SW 1271 (cell line): Measurements from ENCODE around the gene A4GALT.
"Not testable (repeated sequence)": the region's sequence is repeated elsewhere in the genome, so short reads cannot be mapped to it uniquely, and the experiment has no call there.

Source experiments
- DNase-seq, 2 experiments: peaks; one replicate each; lab custom pipeline; 2025; lab: John Stamatoyannopoulos, UW

The A4GALT gene

GRCh38 chr22:42742940-42743339 is 22.3 kb upstream of the A4GALT start:
- DNase-seq: no peak

- not testable (repeated sequence) for DNase-seq
Observed at GRCh38 chr22:42740320-42740719, 19.6 kb upstream of the A4GALT start.

- DNase-seq: no peak
Observed at GRCh38 chr22:42734406-42734805, 13.7 kb upstream of the A4GALT start.

GRCh38 chr22:42733394-42733793 is 12.7 kb upstream of the A4GALT start:
- DNase-seq: not testable (repeated sequence)

GRCh38 chr22:42732081-42732480 is 11.4 kb upstream of the A4GALT start:
- no peak for DNase-seq

GRCh38 chr22:42726811-42727210 is 6.1 kb upstream of the A4GALT start:
- no peak for DNase-seq

GRCh38 chr22:42725606-42726355 is 5.1 kb upstream of the A4GALT start:
- DNase-seq: no peak

- DNase-seq: no peak
Observed at GRCh38 chr22:42724062-42724461, 3.4 kb upstream of the A4GALT start.

GRCh38 chr22:42721045-42721434 is 370 bp upstream of the A4GALT start:
- DNase-seq: no peak

GRCh38 chr22:42719656-42720262 is 911 bp downstream of the A4GALT start:
- no peak for DNase-seq

GRCh38 chr22:42719133-42719532 is 1.5 kb downstream of the A4GALT start:
- DNase-seq: no peak

GRCh38 chr22:42717197-42717928 is 3.3 kb downstream of the A4GALT start:
- no peak for DNase-seq

- no peak for DNase-seq
Observed at GRCh38 chr22:42716649-42717127, 4.0 kb downstream of the A4GALT start.

GRCh38 chr22:42716221-42716620 is 4.4 kb downstream of the A4GALT start:
- DNase-seq: no peak

GRCh38 chr22:42714768-42715390 is 5.8 kb downstream of the A4GALT start:
- DNase-seq: peak in 1 of 2 experiments; percentile 26

GRCh38 chr22:42714308-42714707 is 6.4 kb downstream of the A4GALT start:
- no peak for DNase-seq

GRCh38 chr22:42711895-42712837 is 8.5 kb downstream of the A4GALT start:
- no peak for DNase-seq

GRCh38 chr22:42711281-42711731 is 9.4 kb downstream of the A4GALT start:
- no peak for DNase-seq

GRCh38 chr22:42708417-42708816 is 12.3 kb downstream of the A4GALT start:
- no peak for DNase-seq

GRCh38 chr22:42707496-42707895 is 13.2 kb downstream of the A4GALT start:
- DNase-seq: no peak

GRCh38 chr22:42704896-42705295 is 15.8 kb downstream of the A4GALT start:
- no peak for DNase-seq
